ENCODE data around the gene MYO15A.

The MYO15A gene, protein sequence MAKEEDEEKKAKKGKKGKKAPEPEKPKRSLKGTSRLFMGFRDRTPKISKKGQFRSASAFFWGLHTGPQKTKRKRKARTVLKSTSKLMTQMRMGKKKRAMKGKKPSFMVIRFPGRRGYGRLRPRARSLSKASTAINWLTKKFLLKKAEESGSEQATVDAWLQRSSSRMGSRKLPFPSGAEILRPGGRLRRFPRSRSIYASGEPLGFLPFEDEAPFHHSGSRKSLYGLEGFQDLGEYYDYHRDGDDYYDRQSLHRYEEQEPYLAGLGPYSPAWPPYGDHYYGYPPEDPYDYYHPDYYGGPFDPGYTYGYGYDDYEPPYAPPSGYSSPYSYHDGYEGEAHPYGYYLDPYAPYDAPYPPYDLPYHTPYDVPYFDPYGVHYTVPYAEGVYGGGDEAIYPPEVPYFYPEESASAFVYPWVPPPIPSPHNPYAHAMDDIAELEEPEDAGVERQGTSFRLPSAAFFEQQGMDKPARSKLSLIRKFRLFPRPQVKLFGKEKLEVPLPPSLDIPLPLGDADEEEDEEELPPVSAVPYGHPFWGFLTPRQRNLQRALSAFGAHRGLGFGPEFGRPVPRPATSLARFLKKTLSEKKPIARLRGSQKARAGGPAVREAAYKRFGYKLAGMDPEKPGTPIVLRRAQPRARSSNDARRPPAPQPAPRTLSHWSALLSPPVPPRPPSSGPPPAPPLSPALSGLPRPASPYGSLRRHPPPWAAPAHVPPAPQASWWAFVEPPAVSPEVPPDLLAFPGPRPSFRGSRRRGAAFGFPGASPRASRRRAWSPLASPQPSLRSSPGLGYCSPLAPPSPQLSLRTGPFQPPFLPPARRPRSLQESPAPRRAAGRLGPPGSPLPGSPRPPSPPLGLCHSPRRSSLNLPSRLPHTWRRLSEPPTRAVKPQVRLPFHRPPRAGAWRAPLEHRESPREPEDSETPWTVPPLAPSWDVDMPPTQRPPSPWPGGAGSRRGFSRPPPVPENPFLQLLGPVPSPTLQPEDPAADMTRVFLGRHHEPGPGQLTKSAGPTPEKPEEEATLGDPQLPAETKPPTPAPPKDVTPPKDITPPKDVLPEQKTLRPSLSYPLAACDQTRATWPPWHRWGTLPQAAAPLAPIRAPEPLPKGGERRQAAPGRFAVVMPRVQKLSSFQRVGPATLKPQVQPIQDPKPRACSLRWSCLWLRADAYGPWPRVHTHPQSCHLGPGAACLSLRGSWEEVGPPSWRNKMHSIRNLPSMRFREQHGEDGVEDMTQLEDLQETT (N-terminal part only)

GRCh38 chr17:18108401-18109312 lies at the start of gene MYO15A:
MYO15A (plus strand) TSS chr17:18108756; CDS start chr17:18118801, 10,045 bp downstream.
- no peak for DNase-seq

GRCh38 chr17:18059283-18059682 lies 49.3 kb upstream of the MYO15A start:
- DNase-seq: no peak

DNA sequence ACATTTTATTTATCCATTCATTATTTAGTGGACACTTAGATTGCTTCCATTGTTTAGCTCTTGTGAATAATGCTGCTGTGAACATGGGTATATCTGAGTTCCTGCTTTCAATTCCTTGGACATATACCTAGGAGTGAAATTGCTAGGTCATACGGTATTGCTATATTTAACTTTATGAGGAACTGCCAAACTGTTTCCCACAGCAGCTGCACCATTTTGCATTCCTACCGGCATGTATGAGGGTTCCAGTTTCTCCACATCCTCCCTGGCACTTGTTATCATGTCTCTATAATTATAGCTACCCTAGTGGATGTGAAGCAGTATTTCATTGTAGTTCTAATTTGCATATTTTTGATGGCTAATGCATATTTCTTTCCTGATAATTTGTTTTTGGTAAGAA lies 44.5 kb upstream of the MYO15A start:
- no peak for DNase-seq

DNA sequence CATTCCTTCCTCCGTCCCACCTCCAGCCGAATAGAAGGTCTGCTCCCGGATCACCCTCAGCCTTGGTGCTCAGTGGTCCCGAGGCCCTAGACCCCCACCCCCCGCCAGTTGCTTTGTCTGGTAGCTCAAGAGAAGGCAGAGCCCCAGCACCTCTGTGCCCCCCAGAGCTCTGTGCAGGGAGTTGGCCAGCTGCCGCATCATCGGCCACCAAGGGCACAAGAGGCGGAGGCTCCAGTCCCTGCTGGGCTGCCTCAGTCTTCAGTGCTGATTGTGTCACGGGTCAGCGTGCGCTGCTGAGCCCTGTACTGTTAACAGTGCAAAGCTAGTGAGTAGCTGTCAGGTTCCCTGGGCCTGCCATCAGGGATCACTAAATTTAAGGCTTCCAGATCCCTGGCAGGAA lies 43.0 kb upstream of the MYO15A start:
- no peak for DNase-seq

- no peak for DNase-seq
Measured at GRCh38 chr17:18066866-18067265, 41.7 kb upstream of the MYO15A start.

- no peak for DNase-seq
Measured at GRCh38 chr17:18069101-18069500, 39.5 kb upstream of the MYO15A start.

GRCh38 chr17:18070861-18071340 lies 37.7 kb upstream of the MYO15A start:
- no peak for DNase-seq

GRCh38 chr17:18071751-18072150 lies 36.8 kb upstream of the MYO15A start:
- no peak for DNase-seq

GRCh38 chr17:18074566-18075272 lies 33.8 kb upstream of the MYO15A start:
- DNase-seq: no peak

DNA sequence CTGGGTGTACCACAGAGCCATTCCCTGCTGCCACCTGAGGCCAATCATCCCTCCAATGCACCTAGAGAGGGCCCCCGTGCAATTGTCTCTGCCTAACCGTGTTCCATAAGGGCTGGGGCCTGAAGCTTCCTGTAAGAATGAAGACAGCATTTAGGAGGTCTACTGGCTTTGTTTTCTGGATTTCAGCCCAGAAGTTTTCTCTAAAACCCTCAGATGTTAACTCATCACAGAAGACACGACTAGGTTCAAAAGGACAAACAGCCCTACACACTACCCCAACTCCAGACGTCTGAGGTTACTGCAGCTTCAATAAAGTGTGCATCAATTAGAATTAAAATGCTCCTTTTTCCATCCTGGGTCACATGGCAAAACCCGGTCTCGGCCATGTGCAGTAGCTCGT lies 31.6 kb upstream of the MYO15A start:
- DNase-seq: no peak

GRCh38 chr17:18079543-18079942 lies 29.0 kb upstream of the MYO15A start:
- no peak for DNase-seq

- DNase-seq: no peak
Measured at GRCh38 chr17:18084256-18084655, 24.3 kb upstream of the MYO15A start.

- peak; percentile 92 to 96 (median 95) for DNase-seq
Measured at GRCh38 chr17:18087610-18088491, 20.7 kb upstream of the MYO15A start, which contains the start of gene DRG2. DRG2 (plus strand) TSS chr17:18087948; CDS start chr17:18088024, 76 bp downstream.

DNA sequence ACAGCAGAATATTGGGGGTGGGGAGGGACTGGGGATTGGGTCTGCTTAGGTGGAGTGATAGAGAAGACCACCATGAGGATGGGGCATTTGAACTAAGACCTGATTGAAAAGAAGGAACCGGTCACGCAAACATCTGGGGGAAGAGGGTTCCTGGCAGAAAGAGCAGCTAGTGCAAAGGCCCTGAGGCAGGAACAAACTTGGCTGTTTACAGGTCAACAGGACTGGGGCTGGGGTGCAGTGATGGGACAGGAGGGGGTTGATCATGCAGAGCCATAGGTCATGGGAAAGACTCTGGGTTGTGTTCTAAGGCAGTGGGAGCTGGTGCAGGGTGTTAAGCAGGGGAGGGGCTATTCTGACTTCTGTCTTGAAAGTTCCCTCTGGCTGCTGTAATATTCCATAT lies 18.9 kb upstream of the MYO15A start:
- no peak for DNase-seq

- peak; percentile 67 to 72 (median 70) for DNase-seq
Measured at GRCh38 chr17:18093616-18094408, 14.7 kb upstream of the MYO15A start.

- DNase-seq: no peak
Measured at GRCh38 chr17:18094409-18094807, 14.1 kb upstream of the MYO15A start.

GRCh38 chr17:18099516-18099915 lies 9.0 kb upstream of the MYO15A start:
- DNase-seq: no peak

DNA sequence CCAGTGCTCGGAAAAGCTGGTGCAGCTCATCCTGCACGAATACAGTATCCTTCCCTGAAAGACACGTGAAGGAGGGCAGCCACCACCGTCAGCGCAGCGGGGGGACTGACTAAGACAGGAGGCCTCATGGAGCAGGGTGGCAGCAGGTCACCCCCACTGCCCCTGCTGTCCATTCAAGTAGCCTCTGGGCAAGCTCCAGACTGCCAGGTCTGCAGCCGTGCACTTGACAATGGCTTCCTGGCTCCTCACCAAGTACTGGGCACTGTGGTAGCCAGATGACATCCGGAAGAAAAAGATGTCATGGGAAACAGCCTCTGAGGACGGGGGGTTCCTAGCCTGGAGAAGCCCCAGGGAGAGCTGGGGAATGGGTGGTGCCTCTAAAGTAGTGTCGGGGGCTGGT lies 7.9 kb upstream of the MYO15A start:
- no peak for DNase-seq

GRCh38 chr17:18101828-18102227 lies 6.7 kb upstream of the MYO15A start:
- DNase-seq: no peak
